ENCODE results near the gene CDKAL1.

DNA sequence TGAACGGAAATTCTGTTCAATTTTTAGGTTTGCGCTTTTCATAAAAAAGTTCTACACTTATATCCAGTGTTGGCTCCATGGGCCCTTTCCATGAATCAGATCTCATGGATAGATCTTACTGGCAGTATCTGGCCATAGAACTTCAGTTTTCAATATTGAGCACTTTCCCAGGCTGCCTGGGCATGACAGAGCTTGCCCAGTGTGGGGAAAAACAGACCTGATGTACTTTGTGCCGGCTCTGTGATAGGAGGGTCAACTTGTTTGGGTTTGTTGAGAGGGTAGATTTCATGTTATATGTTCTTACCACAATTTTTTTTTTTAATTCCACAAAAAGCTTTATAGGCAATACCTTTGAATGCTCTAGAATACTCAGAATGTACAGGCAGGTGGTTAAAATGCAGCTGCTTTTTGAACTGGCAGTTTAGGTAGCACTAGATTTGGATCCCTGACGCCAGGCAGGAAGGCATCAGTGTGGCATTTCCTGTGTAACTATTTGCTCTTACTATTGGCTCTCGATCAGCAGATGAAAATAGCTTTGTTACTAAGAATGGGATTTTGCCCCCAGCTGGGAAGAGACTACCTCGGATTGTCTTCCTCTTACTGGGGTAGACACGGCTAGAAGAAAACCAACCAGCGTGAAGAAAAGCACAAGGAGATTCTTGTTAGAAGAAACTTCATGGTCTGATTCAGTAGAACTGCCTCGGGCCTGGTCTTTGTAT, 654.4 kb downstream of the CDKAL1 start:
- TF ChIP-seq CTCF (conservative IDR thresholded peaks at IDR 0.05; ENCODE audit: low read depth, low read length), result no peak
- TF ChIP-seq EZH2phosphoT487 (IDR thresholded peaks at IDR 0.05; ENCODE audit: borderline replicate concordance, low read length), result no peak
- TF ChIP-seq EZH2 (IDR thresholded peaks at IDR 0.05; ENCODE audit: low read length, unreplicated experiment), result no peak
